CMK (cell line): ENCODE results near the gene UGT1A9.
"Not testable (repeated sequence)": the region's sequence is repeated elsewhere in the genome, so short reads cannot be mapped to it uniquely, and the experiment has no call there.

ENCODE experiments used
- DNase-seq: peaks from one replicate; pipeline ENCODE4 v3.0.0-alpha.2; 2010; ENCODE audit warnings: low read depth

UGT1A9 gene

GRCh38 chr2:233671290-233672161, at the start of gene UGT1A9:
TSS of gene UGT1A9 (plus strand) at chr2:233671898. CDS start at chr2:233671935, 37 bp downstream.
- no peak for DNase-seq

DNA sequence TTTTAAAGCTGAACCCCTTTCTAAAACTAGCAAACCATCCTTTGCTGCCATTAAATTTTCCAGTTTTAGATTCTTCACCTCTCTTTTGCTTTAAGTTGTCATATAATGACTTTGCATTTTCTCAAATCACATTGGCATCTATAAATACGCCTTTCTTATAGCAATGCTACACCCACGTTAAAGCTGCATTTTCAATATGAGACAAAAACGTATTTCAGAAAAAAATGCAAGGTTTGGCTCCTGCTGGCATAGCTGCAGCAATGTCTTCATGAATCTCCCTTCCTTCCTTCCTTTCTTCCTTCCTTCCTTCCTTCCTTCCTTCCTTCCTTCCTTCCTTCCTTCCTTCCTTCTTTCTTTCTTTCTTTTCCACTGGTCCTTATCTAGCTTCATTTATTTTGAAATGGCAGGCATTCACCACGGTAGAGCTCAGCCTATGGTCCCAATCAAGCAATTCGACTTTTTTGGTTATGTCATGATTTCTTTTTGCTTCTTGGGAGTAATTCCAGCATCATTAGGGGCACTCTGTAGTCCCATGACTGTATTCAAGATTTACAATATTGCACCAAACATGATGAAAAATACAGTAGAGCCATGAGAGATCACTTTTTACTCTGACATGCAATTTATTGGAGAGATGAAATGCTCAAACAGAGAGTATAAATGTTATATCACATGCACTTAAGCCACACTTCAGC, 44.2 kb upstream of the UGT1A9 start:
- DNase-seq = no peak

- DNase-seq = not testable (repeated sequence)
Observed at GRCh38 chr2:233636306-233636705, 35.4 kb upstream of the UGT1A9 start, which contains the start of gene UGT1A10. TSS of gene UGT1A10 (plus strand) at chr2:233636448. CDS start at chr2:233636523, 75 bp downstream.

DNA sequence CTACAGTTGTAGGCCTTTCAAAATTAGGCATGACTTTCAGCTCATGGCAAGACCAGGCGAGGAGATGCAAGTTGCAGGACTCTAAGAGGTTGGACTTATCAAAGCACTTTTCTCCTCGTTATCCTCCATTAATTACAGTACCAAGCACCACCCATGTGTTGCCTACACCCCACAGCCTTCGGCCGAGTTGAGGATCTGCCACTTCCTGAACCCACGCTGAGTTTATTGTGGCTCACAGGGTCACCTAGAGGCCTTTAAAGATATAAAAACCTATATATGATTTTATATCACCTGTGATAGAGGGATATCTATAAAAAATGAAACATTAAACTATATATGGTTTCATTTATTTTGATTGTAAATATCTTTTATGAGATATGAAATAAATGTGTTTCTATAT, 32.9 kb upstream of the UGT1A9 start:
- DNase-seq = no peak

DNA sequence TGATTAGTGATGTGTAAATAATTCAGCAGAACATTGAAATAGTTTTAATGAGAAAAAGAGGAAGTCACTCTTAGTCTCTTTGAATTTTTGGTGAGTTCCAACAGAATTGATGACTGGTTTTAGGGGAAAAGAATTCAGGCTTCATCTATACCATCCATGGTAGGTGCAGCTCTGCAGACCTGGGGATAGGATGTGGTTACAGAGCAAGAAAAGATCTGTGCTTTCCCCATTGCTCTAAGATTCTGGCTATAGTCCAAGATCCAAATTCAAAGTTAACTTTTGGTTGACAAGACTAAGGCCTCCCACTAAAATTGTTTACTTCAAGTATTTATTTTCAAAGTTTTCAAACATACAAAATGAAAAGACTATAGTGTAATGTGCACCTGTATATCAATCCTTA, 31.8 kb upstream of the UGT1A9 start:
- DNase-seq = no peak

- DNase-seq = peak; percentile 3
Observed at GRCh38 chr2:233643128-233643527, 28.6 kb upstream of the UGT1A9 start.

- not testable (repeated sequence) for DNase-seq
Observed at GRCh38 chr2:233646033-233646432, 25.7 kb upstream of the UGT1A9 start.

- no peak for DNase-seq
Observed at GRCh38 chr2:233650981-233651380, 20.7 kb upstream of the UGT1A9 start.

- DNase-seq = no peak
Observed at GRCh38 chr2:233651430-233651829, 20.3 kb upstream of the UGT1A9 start.

GRCh38 chr2:233654501-233654900, 17.2 kb upstream of the UGT1A9 start:
- DNase-seq = no peak

GRCh38 chr2:233655043-233655442, 16.7 kb upstream of the UGT1A9 start:
- no peak for DNase-seq

GRCh38 chr2:233655943-233656342, 15.8 kb upstream of the UGT1A9 start:
- not testable (repeated sequence) for DNase-seq

DNA sequence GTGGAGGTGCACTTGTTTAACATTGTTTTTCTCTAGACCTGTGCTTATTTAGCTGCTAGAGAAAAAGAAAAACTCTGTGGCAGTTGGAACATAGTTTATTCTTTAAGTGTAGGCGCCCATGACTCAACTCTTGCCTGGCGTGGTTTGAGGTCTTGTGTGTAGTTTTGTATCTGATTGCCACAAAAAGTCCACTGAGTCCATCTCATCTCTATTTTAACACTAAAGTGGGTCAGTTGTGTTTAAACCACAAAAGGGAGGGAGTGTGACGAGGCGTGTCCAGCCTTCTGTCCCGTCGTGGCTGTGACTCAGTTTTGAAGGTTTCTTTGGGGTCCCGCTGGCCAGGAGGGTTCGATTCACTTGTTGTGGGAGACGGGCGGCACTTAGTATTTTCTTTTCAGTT, 15.3 kb upstream of the UGT1A9 start:
- no peak for DNase-seq

GRCh38 chr2:233658610-233659009, 13.1 kb upstream of the UGT1A9 start:
- DNase-seq = no peak

- no peak for DNase-seq
Observed at GRCh38 chr2:233663911-233664310, 7.8 kb upstream of the UGT1A9 start.

- DNase-seq = no peak
Observed at GRCh38 chr2:233668605-233669260, 3.0 kb upstream of the UGT1A9 start.

DNA sequence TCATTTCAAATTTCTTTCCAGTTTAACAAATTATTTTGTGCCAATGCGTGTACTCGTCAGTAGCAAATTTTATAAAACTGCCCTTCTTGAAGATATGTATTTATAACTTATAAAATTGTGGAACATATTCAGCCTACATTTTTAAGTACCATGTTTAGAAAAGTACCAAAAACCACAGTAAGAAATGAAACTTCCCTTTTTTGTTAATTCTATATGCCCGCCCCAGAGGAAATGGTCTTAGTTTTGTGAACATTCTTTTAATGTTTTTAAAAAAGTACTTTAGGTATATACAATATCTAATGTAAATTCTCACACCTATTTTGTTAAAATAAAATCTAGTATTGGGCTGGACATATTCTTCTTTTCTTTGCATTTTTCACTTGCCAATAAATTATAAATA, 1.2 kb downstream of the UGT1A9 start:
- DNase-seq = no peak

DNA sequence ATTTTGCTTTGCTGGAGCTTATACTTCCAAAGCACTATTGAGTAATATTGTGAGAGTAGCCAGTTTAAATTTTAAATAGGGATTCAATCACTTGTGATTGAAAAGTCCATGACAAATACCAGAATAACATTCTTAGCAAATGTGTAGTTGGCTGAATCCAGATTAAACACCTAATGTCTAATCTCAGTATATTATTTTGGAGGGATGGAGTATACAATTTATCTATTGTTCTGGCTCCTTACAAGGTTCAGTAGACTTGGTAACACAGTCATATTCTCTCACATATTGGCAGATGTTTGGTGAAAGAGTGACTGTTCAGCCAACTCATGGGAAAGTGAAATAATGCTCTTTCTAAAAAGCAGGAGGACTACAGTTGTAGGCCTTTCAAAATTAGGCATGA, 2.2 kb downstream of the UGT1A9 start:
- DNase-seq = no peak

- no peak for DNase-seq
Observed at GRCh38 chr2:233674314-233674713, 2.6 kb downstream of the UGT1A9 start.

DNA sequence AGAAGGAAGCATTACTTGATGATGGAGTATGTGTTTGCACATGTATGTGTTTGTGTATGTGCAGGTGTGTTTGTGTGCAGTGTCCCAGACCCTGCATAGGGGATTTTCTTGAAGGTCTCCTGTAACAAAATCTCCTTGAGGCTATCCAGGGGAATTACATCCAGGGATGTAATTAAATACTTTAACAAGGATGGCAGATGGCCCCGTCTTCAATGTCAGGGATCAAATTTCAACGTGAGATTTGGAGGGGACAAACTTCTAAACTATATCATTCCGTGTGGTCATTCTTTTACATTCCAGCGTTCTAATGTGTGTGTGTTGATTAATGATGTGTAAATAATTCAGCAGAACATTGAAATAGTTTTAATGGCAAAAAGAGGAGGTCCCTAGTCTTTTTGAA, 3.3 kb downstream of the UGT1A9 start:
- no peak for DNase-seq

- no peak for DNase-seq
Observed at GRCh38 chr2:233676046-233676445, 4.3 kb downstream of the UGT1A9 start.

DNA sequence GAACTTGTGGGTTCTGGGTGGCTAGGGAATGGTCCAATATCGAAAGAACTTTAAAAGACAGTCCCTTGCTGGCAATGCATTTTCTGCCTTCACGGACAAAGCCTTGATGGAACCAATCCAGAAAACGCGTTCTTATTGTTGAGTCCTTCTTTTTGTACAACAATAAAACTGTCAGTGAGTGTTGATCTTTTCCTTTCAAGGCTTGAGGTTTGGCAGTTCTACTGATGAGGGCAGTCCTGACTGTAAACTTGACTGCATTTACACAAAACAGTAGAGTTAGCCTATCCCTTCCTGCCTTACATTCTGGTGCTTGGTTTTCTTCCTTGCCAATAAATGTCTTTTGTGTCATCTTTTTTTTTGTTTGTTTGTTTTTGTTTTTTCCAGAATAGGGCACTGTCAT, 7.5 kb downstream of the UGT1A9 start:
- no peak for DNase-seq
